ENCODE measurements around the gene MED15.

DNA sequence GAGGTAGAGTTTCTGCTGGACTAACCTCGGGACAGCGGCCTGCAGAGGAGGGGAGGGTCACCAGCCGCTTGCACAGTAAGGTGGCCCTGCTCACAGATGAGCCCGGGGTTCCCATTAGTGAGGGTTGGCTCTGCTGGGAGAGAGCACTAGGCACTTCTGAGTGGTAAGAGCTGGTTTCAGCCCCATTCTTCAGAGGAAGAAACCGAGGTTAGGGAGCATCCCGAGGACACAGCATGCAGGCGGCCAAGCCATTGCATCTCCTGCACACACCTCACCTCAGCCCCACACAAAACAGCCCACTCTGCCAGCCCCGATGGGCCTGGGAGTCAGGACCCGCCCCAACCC, 99.3 kb downstream of the MED15 start:
- TF ChIP-seq, protein P1, sequence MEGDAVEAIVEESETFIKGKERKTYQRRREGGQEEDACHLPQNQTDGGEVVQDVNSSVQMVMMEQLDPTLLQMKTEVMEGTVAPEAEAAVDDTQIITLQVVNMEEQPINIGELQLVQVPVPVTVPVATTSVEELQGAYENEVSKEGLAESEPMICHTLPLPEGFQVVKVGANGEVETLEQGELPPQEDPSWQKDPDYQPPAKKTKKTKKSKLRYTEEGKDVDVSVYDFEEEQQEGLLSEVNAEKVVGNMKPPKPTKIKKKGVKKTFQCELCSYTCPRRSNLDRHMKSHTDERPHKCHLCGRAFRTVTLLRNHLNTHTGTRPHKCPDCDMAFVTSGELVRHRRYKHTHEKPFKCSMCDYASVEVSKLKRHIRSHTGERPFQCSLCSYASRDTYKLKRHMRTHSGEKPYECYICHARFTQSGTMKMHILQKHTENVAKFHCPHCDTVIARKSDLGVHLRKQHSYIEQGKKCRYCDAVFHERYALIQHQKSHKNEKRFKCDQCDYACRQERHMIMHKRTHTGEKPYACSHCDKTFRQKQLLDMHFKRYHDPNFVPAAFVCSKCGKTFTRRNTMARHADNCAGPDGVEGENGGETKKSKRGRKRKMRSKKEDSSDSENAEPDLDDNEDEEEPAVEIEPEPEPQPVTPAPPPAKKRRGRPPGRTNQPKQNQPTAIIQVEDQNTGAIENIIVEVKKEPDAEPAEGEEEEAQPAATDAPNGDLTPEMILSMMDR (conservative IDR thresholded peaks at IDR 0.05; ENCODE audit: low read length), result no peak
- TF ChIP-seq EZH2phosphoT487 (IDR thresholded peaks at IDR 0.05; ENCODE audit: borderline replicate concordance), result no peak
